ENCODE data around the gene COL27A1. TPM values are rescaled to one million over a fixed set of nuclear protein-coding genes. Genes with fewer than 3 reads are reported as not detected.
A peak's percentile ranks its signal among the peaks of the same experiment; 100 is the strongest.

Gene COL27A1
- total and polyA plus RNA-seq, 12 donors = 3.1 to 35.8 (median 5.1) TPM

DNA sequence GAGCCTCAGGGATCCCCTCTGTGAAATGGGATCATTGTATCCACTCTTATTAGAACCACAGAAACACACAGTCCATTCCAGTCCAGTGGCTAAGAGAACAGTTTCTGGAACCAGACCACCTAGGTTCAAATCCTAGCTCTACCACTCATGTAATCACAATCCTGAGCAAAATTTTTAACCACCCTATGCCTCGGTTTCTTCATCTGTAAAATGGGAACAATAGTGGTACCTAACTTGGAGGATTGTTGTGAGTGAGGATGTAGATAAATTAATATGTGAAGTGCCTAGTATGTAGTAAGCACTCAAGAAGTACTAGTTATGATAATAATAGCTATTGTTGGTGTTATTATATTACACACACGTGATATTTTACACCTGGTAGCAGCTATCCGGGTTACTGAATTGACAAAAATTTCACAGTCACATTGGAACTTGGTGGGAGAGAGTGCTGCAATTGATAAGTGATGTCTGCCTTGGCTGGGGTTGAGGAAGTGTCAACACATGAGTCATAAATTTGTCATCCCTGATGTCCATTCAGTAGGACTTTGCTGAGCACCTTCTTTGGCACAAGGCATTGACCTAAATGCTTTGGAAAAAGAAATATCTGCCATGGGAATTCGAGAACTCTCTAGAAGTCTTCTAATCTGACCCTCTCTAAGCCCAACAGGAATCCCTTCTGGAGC lies 68.4 kb downstream of the COL27A1 start:
- TF ChIP-seq, protein P1, sequence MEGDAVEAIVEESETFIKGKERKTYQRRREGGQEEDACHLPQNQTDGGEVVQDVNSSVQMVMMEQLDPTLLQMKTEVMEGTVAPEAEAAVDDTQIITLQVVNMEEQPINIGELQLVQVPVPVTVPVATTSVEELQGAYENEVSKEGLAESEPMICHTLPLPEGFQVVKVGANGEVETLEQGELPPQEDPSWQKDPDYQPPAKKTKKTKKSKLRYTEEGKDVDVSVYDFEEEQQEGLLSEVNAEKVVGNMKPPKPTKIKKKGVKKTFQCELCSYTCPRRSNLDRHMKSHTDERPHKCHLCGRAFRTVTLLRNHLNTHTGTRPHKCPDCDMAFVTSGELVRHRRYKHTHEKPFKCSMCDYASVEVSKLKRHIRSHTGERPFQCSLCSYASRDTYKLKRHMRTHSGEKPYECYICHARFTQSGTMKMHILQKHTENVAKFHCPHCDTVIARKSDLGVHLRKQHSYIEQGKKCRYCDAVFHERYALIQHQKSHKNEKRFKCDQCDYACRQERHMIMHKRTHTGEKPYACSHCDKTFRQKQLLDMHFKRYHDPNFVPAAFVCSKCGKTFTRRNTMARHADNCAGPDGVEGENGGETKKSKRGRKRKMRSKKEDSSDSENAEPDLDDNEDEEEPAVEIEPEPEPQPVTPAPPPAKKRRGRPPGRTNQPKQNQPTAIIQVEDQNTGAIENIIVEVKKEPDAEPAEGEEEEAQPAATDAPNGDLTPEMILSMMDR (IDR thresholded peaks at IDR 0.05) = no peak
- H3K4me3 ChIP-seq = no peak overlapping the region
- DNase-seq = no peak
- H3K4me1 ChIP-seq = peaks cover 0 to 30% (median 17%) of the 10 kb centered on the region in 9 donors
- intact Hi-C loops (cut with DNase I) = no loop called here
- 75 to 81% methylated on average over 4 of the region's 4 CpGs for WGBS, 2 donors
- H3K36me3 ChIP-seq = no peaks in the 10 kb centered on the region
- H3K27me3 ChIP-seq = no peaks in the 10 kb centered on the region
- H3K9me3 ChIP-seq = no peaks in the 10 kb centered on the region
- peak overlapping the region in 2 of 10 donors; percentile 27 to 35 for H3K27ac ChIP-seq
- ATAC-seq = peak in 3 of 8 donors; percentile 9 to 60 (median 48)

DNA sequence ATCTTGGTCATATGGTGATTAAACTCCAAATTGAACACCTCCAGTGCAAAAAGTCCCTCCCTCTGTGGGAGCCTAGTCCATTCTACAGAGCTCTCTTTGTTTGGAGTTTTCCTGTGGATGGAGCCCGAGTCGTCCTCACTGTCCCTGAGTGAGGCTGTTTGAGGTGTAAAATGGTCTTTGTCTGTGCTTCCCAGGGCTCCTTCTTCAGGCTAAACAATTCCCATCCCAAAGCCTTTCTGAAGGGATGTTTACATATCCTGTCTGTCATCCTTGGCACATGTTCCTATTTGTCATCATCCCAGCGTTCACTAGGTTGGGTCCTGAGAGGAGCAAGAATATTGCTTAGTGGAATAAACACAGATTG lies 68.9 kb downstream of the COL27A1 start:
- ATAC-seq = peak in 6 of 8 donors; percentile 23 to 59 (median 36)
- 36 to 41% methylated on average over 3 of the region's 3 CpGs for WGBS, 2 donors
- DNase-seq = no peak
- Histone ChIP-seq H3K27me3 (no peaks in the 10 kb centered on the region), H3K36me3 (no peaks in the 10 kb centered on the region), H3K9me3 (no peaks in the 10 kb centered on the region), H3K4me3 (no peak overlapping the region), H3K27ac (peak overlapping the region in 2 of 10 donors; percentile 27 to 35), H3K4me1 (peaks cover 0 to 30% (median 17%) of the 10 kb centered on the region in 9 donors)
- TF ChIP-seq, protein P1 (IDR thresholded peaks at IDR 0.05) = no peak
- intact Hi-C loops (cut with DNase I) = no loop called here

DNA sequence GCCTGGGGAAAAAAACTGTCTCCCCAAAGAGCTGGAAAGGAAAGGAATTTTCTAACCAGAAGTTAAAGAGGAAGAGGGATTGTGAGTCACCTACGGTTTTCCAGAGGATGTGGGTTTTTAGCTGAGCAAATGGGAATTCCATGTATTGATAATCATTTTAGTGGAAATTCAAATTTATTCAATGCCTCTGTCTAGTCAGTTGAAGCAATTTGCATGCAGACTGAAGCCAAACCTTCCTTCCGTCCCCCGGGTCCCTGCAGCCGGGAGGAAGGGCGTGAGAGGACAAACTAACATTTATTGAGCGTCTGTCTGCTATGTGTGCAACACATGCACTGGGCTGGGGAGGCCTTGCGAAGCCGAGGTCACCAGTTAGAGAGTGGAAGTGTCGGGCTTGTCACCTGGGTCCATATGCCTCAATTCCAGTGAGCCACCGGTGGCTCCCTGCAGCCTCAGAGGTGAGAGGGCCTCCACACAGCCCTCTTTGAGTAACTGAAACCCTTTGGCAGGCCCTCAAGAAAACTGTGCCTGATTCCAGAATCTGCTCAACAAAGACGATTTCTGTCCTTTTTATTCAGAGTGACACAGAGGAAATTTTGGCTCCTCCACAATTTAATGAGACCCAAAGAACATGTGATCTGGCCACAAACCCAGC lies 70.3 kb downstream of the COL27A1 start:
- intact Hi-C loops (cut with DNase I) = no loop called here
- Histone ChIP-seq H3K27me3 (no peaks in the 10 kb centered on the region), H3K9me3 (no peaks in the 10 kb centered on the region), H3K27ac (peak overlapping the region in 3 of 10 donors; percentile 9 to 40 (median 16)), H3K4me3 (no peak overlapping the region), H3K4me1 (peaks cover 0 to 30% (median 17%) of the 10 kb centered on the region in 9 donors), H3K36me3 (no peaks in the 10 kb centered on the region)
- ATAC-seq (peak in 3 of 8 donors; percentile 40 to 73 (median 42)), DNase-seq (no peak)
- 46 to 62% methylated on average over 11 of the region's 11 CpGs for WGBS, 2 donors
- TF ChIP-seq, protein P1 (IDR thresholded peaks at IDR 0.05) = no peak

- intact Hi-C loops (cut with DNase I) = no loop called here
Observed at GRCh38 chr9:114226246-114227055, 71.1 kb downstream of the COL27A1 start.

More at GRCh38 chr9:114226246-114227055, 71.1 kb downstream of the COL27A1 start:
- Histone ChIP-seq H3K4me3 (no peak overlapping the region), H3K36me3 (no peaks in the 10 kb centered on the region), H3K27me3 (no peaks in the 10 kb centered on the region), H3K4me1 (peaks cover 0 to 30% (median 17%) of the 10 kb centered on the region in 9 donors), H3K27ac (peak overlapping the region in 1 of 10 donors; percentile 40), H3K9me3 (no peaks in the 10 kb centered on the region)
- ATAC-seq (no peak), DNase-seq (no peak)
- WGBS, 2 donors = 92 to 99% methylated on average over 10 of the region's 10 CpGs
- TF ChIP-seq, protein P1 (IDR thresholded peaks at IDR 0.05) = no peak

All from heart right ventricle (tissue), 16 donors.